ENCODE results near the gene ITGB5. TPM values are rescaled to one million over a fixed set of nuclear protein-coding genes. Genes with fewer than 3 reads are reported as not detected.

The ITGB5 gene
- total RNA-seq, 1 experiment from 2014 or later, result 132 TPM

- peaks cover under 1% of the 10 kb centered on the region for H3K4me1 ChIP-seq
- ChIA-PET CTCF (no interaction called here), POLR2A (no interaction called here)
- intact Hi-C loops (cut with micrococcal nuclease; ENCODE audit: unreplicated experiment), result no loop called here
- TF ChIP-seq CTCF (IDR thresholded peaks at IDR 0.05; ENCODE audit: insufficient read depth in 1 of 2, low read depth in 1 of 2, low read length in 1 of 2, severe bottlenecking in 1 of 2, unreplicated experiment in 1 of 2), result no peak
- no peaks in the 10 kb centered on the region for H3K9me3 ChIP-seq
- no peaks in the 10 kb centered on the region; the same call in 1 of the 2 replicates for H3K36me3 ChIP-seq (ENCODE audit: control insufficient read depth, insufficient read depth, low read length)
- no peak overlapping the region for H3K4me3 ChIP-seq (ENCODE audit: low read depth, low read length)
- Mint-ChIP-seq H3K9me3 (ENCODE audit: unreplicated experiment) (no peaks in the 10 kb centered on the region), H3K27me3 (ENCODE audit: insufficient read depth, unreplicated experiment) (no peaks in the 10 kb centered on the region), H3K4me3 (ENCODE audit: unreplicated experiment) (no peak overlapping the region), H3K27ac (ENCODE audit: unreplicated experiment) (no peak overlapping the region), H3K4me1 (ENCODE audit: low read depth, unreplicated experiment) (peaks cover 23% of the 10 kb centered on the region), H3K36me3 (ENCODE audit: insufficient read depth, unreplicated experiment) (peaks cover 31% of the 10 kb centered on the region)
- BruUV-seq (replicated peaks), result no TSS peak
- no peaks in the 10 kb centered on the region for H3K27me3 ChIP-seq (replicated peaks; ENCODE audit: control insufficient read depth, insufficient read depth, low read length)
- no peak for DNase-seq
These were observed 60.5 kb downstream of the ITGB5 start for GRCh38 chr3:124826703-124827102.

GRCh38 chr3:124824286-124824915 lies 62.8 kb downstream of the ITGB5 start:
- Mint-ChIP-seq H3K4me3 (ENCODE audit: unreplicated experiment) (no peak overlapping the region), H3K27me3 (ENCODE audit: insufficient read depth, unreplicated experiment) (no peaks in the 10 kb centered on the region), H3K36me3 (ENCODE audit: insufficient read depth, unreplicated experiment) (peaks cover 15% of the 10 kb centered on the region), H3K4me1 (ENCODE audit: low read depth, unreplicated experiment) (peaks cover 12% of the 10 kb centered on the region), H3K27ac (ENCODE audit: unreplicated experiment) (no peak overlapping the region), H3K9me3 (ENCODE audit: unreplicated experiment) (no peaks in the 10 kb centered on the region)
- BruUV-seq (replicated peaks), result no TSS peak
- intact Hi-C loops (cut with micrococcal nuclease; ENCODE audit: unreplicated experiment), result no loop called here
- no peak overlapping the region for H3K4me3 ChIP-seq (ENCODE audit: low read depth, low read length)
- no peaks in the 10 kb centered on the region; the same call in 1 of the 2 replicates for H3K36me3 ChIP-seq (ENCODE audit: control insufficient read depth, insufficient read depth, low read length)
- H3K27me3 ChIP-seq (replicated peaks; ENCODE audit: control insufficient read depth, insufficient read depth, low read length), result no peaks in the 10 kb centered on the region
- CTCF ChIA-PET, result no interaction called here
- POLR2A ChIA-PET, result no interaction called here
- no peak for DNase-seq
- no peak for TF ChIP-seq CTCF (IDR thresholded peaks at IDR 0.05; ENCODE audit: insufficient read depth in 1 of 2, low read depth in 1 of 2, low read length in 1 of 2, severe bottlenecking in 1 of 2, unreplicated experiment in 1 of 2)
- no peaks in the 10 kb centered on the region for H3K9me3 ChIP-seq
- H3K4me1 ChIP-seq, result no peaks in the 10 kb centered on the region; the same call in none of the 2 replicates

- no TSS peak for BruUV-seq (replicated peaks)
- H3K9me3 Mint-ChIP-seq (ENCODE audit: unreplicated experiment), result no peaks in the 10 kb centered on the region
- TF ChIP-seq CTCF (IDR thresholded peaks at IDR 0.05; ENCODE audit: insufficient read depth in 1 of 2, low read depth in 1 of 2, low read length in 1 of 2, severe bottlenecking in 1 of 2, unreplicated experiment in 1 of 2), result no peak
- ChIA-PET POLR2A (no interaction called here), CTCF (no interaction called here)
- intact Hi-C loops (cut with micrococcal nuclease; ENCODE audit: unreplicated experiment), result no loop called here
- H3K27me3 ChIP-seq (replicated peaks; ENCODE audit: control insufficient read depth, insufficient read depth, low read length), result no peaks in the 10 kb centered on the region
- DNase-seq, result no peak
- H3K4me1 Mint-ChIP-seq (ENCODE audit: low read depth, unreplicated experiment), result peaks cover 18% of the 10 kb centered on the region
- no peak overlapping the region for H3K4me3 ChIP-seq (ENCODE audit: low read depth, low read length)
- no peak overlapping the region for H3K4me3 Mint-ChIP-seq (ENCODE audit: unreplicated experiment)
- no peak overlapping the region for H3K27ac Mint-ChIP-seq (ENCODE audit: unreplicated experiment)
- peaks cover 7% of the 10 kb centered on the region for H3K4me1 ChIP-seq
- H3K9me3 ChIP-seq, result no peaks in the 10 kb centered on the region
- H3K36me3 ChIP-seq (ENCODE audit: control insufficient read depth, insufficient read depth, low read length), result no peaks in the 10 kb centered on the region; the same call in 1 of the 2 replicates
- peaks cover 16% of the 10 kb centered on the region for H3K36me3 Mint-ChIP-seq (ENCODE audit: insufficient read depth, unreplicated experiment)
- H3K27me3 Mint-ChIP-seq (ENCODE audit: insufficient read depth, unreplicated experiment), result no peaks in the 10 kb centered on the region
These were observed 63.5 kb downstream of the ITGB5 start for GRCh38 chr3:124823648-124824047.

Measured in Caco-2 (cell line).